Mucosa of stomach (tissue), 1 donor: ENCODE results near the gene MPV17.
"Not testable (repeated sequence)": the region's sequence is repeated elsewhere in the genome, so short reads cannot be mapped to it uniquely, and the experiment has no call there.

Source experiments
- H3K27me3 ChIP-seq: one replicate; pipeline ENCODE4 v1.7.0; 2013; ENCODE audit warnings: mild to moderate bottlenecking, low read length; ENCODE audit not compliant: control insufficient read depth, insufficient read depth
- H3K36me3 ChIP-seq: one replicate; pipeline ENCODE4 v1.7.0; 2013; ENCODE audit warnings: low read length; ENCODE audit not compliant: control insufficient read depth, insufficient read depth
- H3K4me1 ChIP-seq: one replicate; pipeline ENCODE4 v1.7.0; 2013; ENCODE audit warnings: mild to moderate bottlenecking, low read length; ENCODE audit not compliant: control insufficient read depth, insufficient read depth
- H3K4me3 ChIP-seq: one replicate; pipeline ENCODE4 v1.7.0; 2013; ENCODE audit warnings: low read length
- H3K9ac ChIP-seq: one replicate; pipeline ENCODE4 v1.7.0; 2013; ENCODE audit warnings: mild to moderate bottlenecking, low read length, moderate library complexity
- H3K9me3 ChIP-seq: one replicate; pipeline ENCODE4 v1.7.0; 2013; ENCODE audit warnings: mild to moderate bottlenecking, low read length, moderate library complexity; ENCODE audit not compliant: control insufficient read depth
- donor health status: Pancreatic carcinoma.

The MPV17 gene

GRCh38 chr2:27285481-27285880 lies 37.4 kb downstream of the MPV17 start:
- Histone ChIP-seq H3K4me1 (no peaks in the 10 kb centered on the region), H3K9ac (no peak overlapping the region), H3K9me3 (no peaks in the 10 kb centered on the region), H3K27me3 (peaks cover 6% of the 10 kb centered on the region), H3K4me3 (no peak overlapping the region), H3K36me3 (no peaks in the 10 kb centered on the region)

GRCh38 chr2:27284996-27285395 lies 37.9 kb downstream of the MPV17 start:
- no peaks in the 10 kb centered on the region for H3K36me3 ChIP-seq
- H3K4me1 ChIP-seq, result no peaks in the 10 kb centered on the region
- no peak overlapping the region for H3K4me3 ChIP-seq
- no peaks in the 10 kb centered on the region for H3K9me3 ChIP-seq
- no peak overlapping the region for H3K9ac ChIP-seq
- peaks cover 6% of the 10 kb centered on the region for H3K27me3 ChIP-seq

GRCh38 chr2:27282892-27283291 lies 40.0 kb downstream of the MPV17 start:
- peaks cover 6% of the 10 kb centered on the region for H3K27me3 ChIP-seq
- no peak overlapping the region for H3K9ac ChIP-seq
- H3K36me3 ChIP-seq, result no peaks in the 10 kb centered on the region
- H3K4me3 ChIP-seq, result no peak overlapping the region
- no peaks in the 10 kb centered on the region for H3K4me1 ChIP-seq
- no peaks in the 10 kb centered on the region for H3K9me3 ChIP-seq

GRCh38 chr2:27281855-27282559 lies 40.9 kb downstream of the MPV17 start, which contains the start of gene TRIM54:
TSS of gene TRIM54 (plus strand) at chr2:27282429. CDS start at chr2:27282732, 303 bp downstream.
- Histone ChIP-seq H3K4me1 (no peaks in the 10 kb centered on the region), H3K9me3 (no peaks in the 10 kb centered on the region), H3K36me3 (no peaks in the 10 kb centered on the region), H3K27me3 (peaks cover 6% of the 10 kb centered on the region), H3K9ac (no peak within 1 kb of the TSS), H3K4me3 (no peak within 1 kb of the TSS)

GRCh38 chr2:27281442-27281841 lies 41.5 kb downstream of the MPV17 start:
- H3K9me3 ChIP-seq, result no peaks in the 10 kb centered on the region
- H3K36me3 ChIP-seq, result no peaks in the 10 kb centered on the region
- H3K4me1 ChIP-seq, result no peaks in the 10 kb centered on the region
- H3K4me3 ChIP-seq, result no peak overlapping the region
- peaks cover 6% of the 10 kb centered on the region for H3K27me3 ChIP-seq
- no peak overlapping the region for H3K9ac ChIP-seq

GRCh38 chr2:27280826-27281225 lies 42.1 kb downstream of the MPV17 start:
- H3K27me3 ChIP-seq, result peaks cover 6% of the 10 kb centered on the region
- no peaks in the 10 kb centered on the region for H3K9me3 ChIP-seq
- no peaks in the 10 kb centered on the region for H3K4me1 ChIP-seq
- H3K4me3 ChIP-seq, result no peak overlapping the region
- H3K9ac ChIP-seq, result no peak overlapping the region
- no peaks in the 10 kb centered on the region for H3K36me3 ChIP-seq

- no peak overlapping the region for H3K4me3 ChIP-seq
- H3K27me3 ChIP-seq, result peaks cover 6% of the 10 kb centered on the region
- H3K4me1 ChIP-seq, result no peaks in the 10 kb centered on the region
- H3K36me3 ChIP-seq, result no peaks in the 10 kb centered on the region
- H3K9me3 ChIP-seq, result no peaks in the 10 kb centered on the region
- no peak overlapping the region for H3K9ac ChIP-seq
These were observed 44.9 kb downstream of the MPV17 start for GRCh38 chr2:27278010-27278409.

- Histone ChIP-seq H3K4me3 (no peak within 1 kb of the TSS), H3K9me3 (no peaks in the 10 kb centered on the region), H3K4me1 (no peaks in the 10 kb centered on the region)
These were observed 47.4 kb downstream of the MPV17 start, which contains the start of gene DNAJC5G for GRCh38 chr2:27275211-27276150. TSS of gene DNAJC5G (plus strand) at chr2:27275433. CDS start at chr2:27276729, 1,296 bp downstream.

GRCh38 chr2:27272537-27273522 lies 50.1 kb downstream of the MPV17 start:
- not testable (repeated sequence) for H3K4me3 ChIP-seq, H3K4me1 ChIP-seq, H3K9me3 ChIP-seq, H3K36me3 ChIP-seq, H3K9ac ChIP-seq
- peaks cover 22% of the 10 kb centered on the region for H3K27me3 ChIP-seq

More at GRCh38 chr2:27275211-27276150, 47.4 kb downstream of the MPV17 start, which contains the start of gene DNAJC5G:
- Histone ChIP-seq H3K9ac (no peak within 1 kb of the TSS), H3K27me3 (peaks cover 10% of the 10 kb centered on the region), H3K36me3 (no peaks in the 10 kb centered on the region)

- Histone ChIP-seq H3K27me3 (peaks cover 22% of the 10 kb centered on the region), H3K4me1 (no peaks in the 10 kb centered on the region), H3K4me3 (no peak overlapping the region), H3K9me3 (no peaks in the 10 kb centered on the region), H3K9ac (no peak overlapping the region), H3K36me3 (no peaks in the 10 kb centered on the region)
These were observed 51.1 kb downstream of the MPV17 start for GRCh38 chr2:27271631-27272340.

GRCh38 chr2:27270670-27271069 lies 52.2 kb downstream of the MPV17 start:
- no peaks in the 10 kb centered on the region for H3K4me1 ChIP-seq
- peaks cover 26% of the 10 kb centered on the region for H3K27me3 ChIP-seq
- H3K4me3 ChIP-seq, result no peak overlapping the region
- no peaks in the 10 kb centered on the region for H3K36me3 ChIP-seq
- no peaks in the 10 kb centered on the region for H3K9me3 ChIP-seq
- no peak overlapping the region for H3K9ac ChIP-seq
